SK-N-SH (cell line): ENCODE data around the gene CSNK1G3. TPM values are rescaled to one million over a fixed set of nuclear protein-coding genes. Genes with fewer than 3 reads are reported as not detected.

Experiments
- CTCF ChIA-PET: fragments of 300-600, 350-600 bp; formaldehyde crosslinking; extraction: SDS; loops from one replicate; lab custom pipeline; 2021; lab: Yijun Ruan, JAX
- POLR2A ChIA-PET: fragments of 350-600 bp; sonication (Branson Sonifier 250); formaldehyde crosslinking; extraction: SDS; loops from one replicate; lab custom pipeline; 2020; ENCODE audit warnings: antibody characterized with exemption, inconsistent platforms; lab: Yijun Ruan, JAX
- DNase-seq: peaks from one replicate; pipeline ENCODE4 v3.0.0; 2012
- H2AFZ ChIP-seq: fragments of 200-600 bp; sonication (generic); 2 replicates; pipeline ENCODE4 v1.8.1; 2016; ENCODE audit warnings: antibody characterized with exemption, mild to moderate bottlenecking, low read depth
- H3F3A ChIP-seq: fragments of 200-600 bp; sonication (generic); replicated peaks from 2 replicates; pipeline ENCODE3; 2016; ENCODE audit warnings: antibody characterized with exemption, mild to moderate bottlenecking; ENCODE audit not compliant: insufficient read depth
- H3K27ac ChIP-seq, 2 experiments: fragments of 200-500 bp in 1 of 2; fragments of 200-600 bp in 1 of 2; sonication (Bioruptor generic) in 1 of 2; sonication (generic), shearing (Covaris generic) in 1 of 2; 2 replicates each; pipeline versions ENCODE4 v1.5.1 to v1.6.1; 2014 to 2016; ENCODE audit warnings: low read depth in 2 of 2, inconsistent platforms in 1 of 2, low read length in 1 of 2, mild to moderate bottlenecking in 1 of 2, mixed read lengths in 1 of 2
- H3K27me3 ChIP-seq: fragments of 200-600 bp; sonication (generic), shearing (Covaris generic); 2 replicates; pipeline ENCODE4 v1.6.1; 2016; ENCODE audit warnings: mixed run types; ENCODE audit not compliant: insufficient read depth
- H3K36me3 ChIP-seq, 2 experiments: fragments of 200-500 bp in 1 of 2; fragments of 200-600 bp in 1 of 2; sonication (Bioruptor generic) in 1 of 2; sonication (generic) in 1 of 2; replicated peaks in 1 of 2; 2 replicates each; pipeline versions ENCODE3 to v1.5.1; 2014 to 2016; ENCODE audit warnings: low read length in 1 of 2, mild to moderate bottlenecking in 1 of 2; ENCODE audit not compliant: insufficient read depth in 2 of 2, control insufficient read depth in 1 of 2
- H3K4me1 ChIP-seq, 2 experiments: fragments of 200-500 bp in 1 of 2; fragments of 200-600 bp in 1 of 2; sonication (Bioruptor generic) in 1 of 2; sonication (generic), shearing (Covaris generic) in 1 of 2; 2 replicates each; pipeline versions ENCODE4 v1.5.1 to v1.6.1; 2014 to 2016; ENCODE audit warnings: low read depth in 1 of 2, low read length in 1 of 2, mixed run types in 1 of 2; ENCODE audit not compliant: insufficient read depth in 2 of 2, control insufficient read depth in 1 of 2
- H3K4me2 ChIP-seq: fragments of 200-600 bp; sonication (generic), shearing (Covaris generic); 2 replicates; pipeline ENCODE4 v1.6.1; 2017; ENCODE audit warnings: mixed run types
- H3K4me3 ChIP-seq, 2 experiments: fragments of 200-500 bp in 1 of 2; fragments of 200-600 bp in 1 of 2; sonication (Bioruptor generic) in 1 of 2; sonication (generic), shearing (Covaris generic) in 1 of 2; 2 replicates each; pipeline versions ENCODE4 v1.5.1 to v1.8.1; 2014 to 2016; ENCODE audit warnings: low read depth in 2 of 2, inconsistent platforms in 1 of 2, low read length in 1 of 2, mild to moderate bottlenecking in 1 of 2, mixed read lengths in 1 of 2, moderate library complexity in 1 of 2
- H3K79me2 ChIP-seq: fragments of 200-600 bp; sonication (generic); 2 replicates; pipeline ENCODE4 v1.8.1; 2017; ENCODE audit warnings: mild to moderate bottlenecking; ENCODE audit not compliant: insufficient read depth
- H3K9ac ChIP-seq: fragments of 200-600 bp; sonication (generic); 2 replicates; pipeline ENCODE4 v1.6.1; 2017; ENCODE audit warnings: mixed run types
- H3K9me2 ChIP-seq: fragments of 200-600 bp; sonication (generic); 2 replicates; pipeline ENCODE4 v1.6.1; 2017; ENCODE audit warnings: mixed run types
- H3K9me3 ChIP-seq: fragments of 200-600 bp; sonication (generic); 2 replicates; pipeline ENCODE4 v1.6.1; 2017; ENCODE audit warnings: mixed run types, mild to moderate bottlenecking, moderate library complexity
- H4K20me1 ChIP-seq: fragments of 200-600 bp; sonication (generic); 2 replicates; pipeline ENCODE4 v1.6.1; 2017; ENCODE audit warnings: mild to moderate bottlenecking, mixed run types; ENCODE audit not compliant: insufficient read depth
- ELF1 ChIP-seq: IDR thresholded peaks from 2 replicates; pipeline ENCODE4 v1.4.0; 2012
- FOXM1 ChIP-seq: IDR thresholded peaks from 2 replicates; pipeline ENCODE4 v1.4.0; 2012; ENCODE audit warnings: low read depth, mild to moderate bottlenecking
- IRF3 ChIP-seq: fragments of 150-350 bp; IDR thresholded peaks from 2 replicates; pipeline ENCODE4 v1.6.1; 2016; ENCODE audit warnings: mild to moderate bottlenecking, low read depth, low read length
- MEF2A ChIP-seq: IDR thresholded peaks from 2 replicates; pipeline ENCODE4 v1.4.0; 2012; ENCODE audit warnings: low read depth, borderline replicate concordance
- NRF1 ChIP-seq: IDR thresholded peaks from 2 replicates; pipeline ENCODE4 v1.6.1; 2012; ENCODE audit warnings: low read depth, mild to moderate bottlenecking, low read length
- POLR2AphosphoS5 ChIP-seq: IDR thresholded peaks from 2 replicates; pipeline ENCODE4 v1.6.1; 2012; ENCODE audit warnings: low read depth, low read length
- RAD21 ChIP-seq: IDR thresholded peaks from 2 replicates; pipeline ENCODE4 v1.6.1; 2012; ENCODE audit warnings: mild to moderate bottlenecking, low read length
- RFX5 ChIP-seq: IDR thresholded peaks from 2 replicates; pipeline ENCODE4 v1.6.1; 2012; ENCODE audit warnings: mild to moderate bottlenecking, improper control_type of control experiment, low read length
- TAF1 ChIP-seq: IDR thresholded peaks from 2 replicates; pipeline ENCODE4 v1.6.1; 2012; ENCODE audit warnings: low read depth, mild to moderate bottlenecking, low read length, moderate library complexity, borderline replicate concordance
- USF2 ChIP-seq: fragments of 150-350 bp; IDR thresholded peaks from 2 replicates; pipeline ENCODE4 v1.6.1; 2017; ENCODE audit warnings: antibody characterized with exemption, low read length, low read depth, borderline replicate concordance
- YY1 ChIP-seq: IDR thresholded peaks from 2 replicates; pipeline ENCODE4 v1.4.0; 2012; ENCODE audit warnings: low read depth, mild to moderate bottlenecking
- WGBS: methylation state at CpG from one replicate; pipeline ENCODE4 v1.1.6; 2017; ENCODE audit warnings: low lambda C conversion rate; 5-methylcytosine and 5-hydroxymethylcytosine counted together
- polyA plus RNA-seq, 3 experiments: library from polyadenylated mRNA; depleted of rRNA; stranded (reverse); fragments of >200 nt; gene quantifications; 2 replicates each; pipeline ENCODE4 v1.2.3, GENCODE V29; 2012

The CSNK1G3 gene
- polyA plus RNA-seq, 1 of the 3 experiments (the other 2 are of a cell fraction): 13.1 TPM

GRCh38 chr5:123557907-123558306 is 45.9 kb downstream of the CSNK1G3 start:
- H3K4me3 ChIP-seq: no peak overlapping the region
- no peak for DNase-seq
- H3K9ac ChIP-seq: no peak overlapping the region
- ChIA-PET CTCF (interaction anchor here (0.8 to 1.1 kb wide), 2 partner anchors 12 to 53 kb away, joined by 3 read pairs; no protein-coding TSS in a partner anchor), POLR2A (no interaction called here)
- no peak overlapping the region for H3K4me2 ChIP-seq
- no peak overlapping the region for H3K27ac ChIP-seq
- H3K27me3 ChIP-seq: no peaks in the 10 kb centered on the region
- no peaks in the 10 kb centered on the region for H3K9me3 ChIP-seq
- H4K20me1 ChIP-seq: no peaks in the 10 kb centered on the region
- H3K79me2 ChIP-seq: peaks cover 12% of the 10 kb centered on the region
- TF ChIP-seq ELF1 (no peak), IRF3 (no peak), POLR2AphosphoS5 (no peak), RFX5 (no peak)
- H3F3A ChIP-seq: no peaks in the 10 kb centered on the region
- H3K36me3 ChIP-seq: peaks cover 24 to 36% of the 10 kb centered on the region in 2 experiments
- WGBS: 98% methylated on average over 3 of the region's 3 CpGs
- H3K4me1 ChIP-seq: peaks cover 0 to 2% of the 10 kb centered on the region in 2 experiments; a peak in 3 of 4 replicates
- H2AFZ ChIP-seq: no peak overlapping the region
- H3K9me2 ChIP-seq: no peaks in the 10 kb centered on the region

- H3K4me2 ChIP-seq: no peak overlapping the region
- peaks cover 12% of the 10 kb centered on the region for H3K79me2 ChIP-seq
- no peaks in the 10 kb centered on the region for H3K27me3 ChIP-seq
- no peak overlapping the region for H2AFZ ChIP-seq
- H3K9me2 ChIP-seq: no peaks in the 10 kb centered on the region
- H3K36me3 ChIP-seq: peaks cover 24 to 36% of the 10 kb centered on the region in 2 experiments
- H3K9me3 ChIP-seq: no peaks in the 10 kb centered on the region
- POLR2A ChIA-PET: no interaction called here
- WGBS: 96% methylated on average over 5 of the region's 5 CpGs
- H3K9ac ChIP-seq: no peak overlapping the region
- peaks cover 0 to 2% of the 10 kb centered on the region in 2 experiments; a peak in 3 of 4 replicates for H3K4me1 ChIP-seq
- no peaks in the 10 kb centered on the region for H3F3A ChIP-seq
- CTCF ChIA-PET: no interaction called here
- H3K27ac ChIP-seq: no peak overlapping the region
- H4K20me1 ChIP-seq: no peaks in the 10 kb centered on the region
- TF ChIP-seq MEF2A: no peak
- no peak overlapping the region for H3K4me3 ChIP-seq
- no peak for DNase-seq
Measured at GRCh38 chr5:123558762-123559433, 46.9 kb downstream of the CSNK1G3 start.

GRCh38 chr5:123559434-123559775 is 47.4 kb downstream of the CSNK1G3 start:
- Histone ChIP-seq H4K20me1 (no peaks in the 10 kb centered on the region), H3K4me1 (peaks cover 0 to 1% of the 10 kb centered on the region in 2 experiments; a peak in 3 of 4 replicates), H3K36me3 (peaks cover 24 to 36% of the 10 kb centered on the region in 2 experiments), H3K9me2 (no peaks in the 10 kb centered on the region), H3K9me3 (no peaks in the 10 kb centered on the region), H2AFZ (no peak overlapping the region), H3K79me2 (peaks cover 12% of the 10 kb centered on the region), H3K9ac (no peak overlapping the region), H3K27ac (no peak overlapping the region), H3K4me2 (no peak overlapping the region), H3F3A (no peaks in the 10 kb centered on the region), H3K4me3 (no peak overlapping the region), H3K27me3 (no peaks in the 10 kb centered on the region)
- ChIA-PET POLR2A (no interaction called here), CTCF (interaction anchor here (1.5 kb wide), 2 partner anchors 11 to 13 kb away, joined by 3 read pairs; no protein-coding TSS in a partner anchor)
- WGBS: 94% methylated on average over 1 of the region's 1 CpG
- no peak for DNase-seq
- TF ChIP-seq FOXM1 (no peak), NRF1 (no peak), RAD21 (no peak), ELF1 (no peak), TAF1 (no peak), YY1 (no peak), USF2 (no peak)
